ENCODE data around the gene ENOX1.

Gene ENOX1

GRCh38 chr13:43289470-43290255 is 497.1 kb downstream of the ENOX1 start:
- peak; percentile 82 for DNase-seq (ENCODE audit: low read depth)

- no peak for DNase-seq (ENCODE audit: low read depth)
These were observed 500.0 kb downstream of the ENOX1 start for GRCh38 chr13:43286751-43287150.

GRCh38 chr13:43285933-43286597 is 500.7 kb downstream of the ENOX1 start:
- no peak for DNase-seq (ENCODE audit: low read depth)

- DNase-seq (ENCODE audit: low read depth) = peak; percentile 37
These were observed 502.6 kb downstream of the ENOX1 start for GRCh38 chr13:43284162-43284561.

GRCh38 chr13:43279696-43280095 is 507.1 kb downstream of the ENOX1 start:
- DNase-seq (ENCODE audit: low read depth) = no peak

- no peak for DNase-seq (ENCODE audit: low read depth)
These were observed 508.6 kb downstream of the ENOX1 start for GRCh38 chr13:43278127-43278526.

GRCh38 chr13:43277142-43277541 is 509.6 kb downstream of the ENOX1 start:
- DNase-seq (ENCODE audit: low read depth) = no peak

GRCh38 chr13:43274881-43275280 is 511.9 kb downstream of the ENOX1 start:
- no peak for DNase-seq (ENCODE audit: low read depth)

GRCh38 chr13:43273362-43273761 is 513.4 kb downstream of the ENOX1 start:
- no peak for DNase-seq (ENCODE audit: low read depth)

- DNase-seq (ENCODE audit: low read depth) = no peak
These were observed 513.9 kb downstream of the ENOX1 start for GRCh38 chr13:43272851-43273250.

- DNase-seq (ENCODE audit: low read depth) = no peak
These were observed 515.6 kb downstream of the ENOX1 start for GRCh38 chr13:43271152-43271551.

GRCh38 chr13:43270130-43270830 is 516.5 kb downstream of the ENOX1 start:
- no peak for DNase-seq (ENCODE audit: low read depth)

GRCh38 chr13:43269037-43269481 is 517.7 kb downstream of the ENOX1 start:
- peak; percentile 98 for DNase-seq (ENCODE audit: low read depth)

GRCh38 chr13:43268632-43269031 is 518.1 kb downstream of the ENOX1 start:
- peak; percentile 80 for DNase-seq (ENCODE audit: low read depth)

- DNase-seq (ENCODE audit: low read depth) = no peak
These were observed 518.9 kb downstream of the ENOX1 start for GRCh38 chr13:43267916-43268315.

- DNase-seq (ENCODE audit: low read depth) = no peak
These were observed 519.7 kb downstream of the ENOX1 start for GRCh38 chr13:43266936-43267615.

- DNase-seq (ENCODE audit: low read depth) = no peak
These were observed 521.7 kb downstream of the ENOX1 start for GRCh38 chr13:43265028-43265427.

GRCh38 chr13:43264458-43264857 is 522.3 kb downstream of the ENOX1 start:
- no peak for DNase-seq (ENCODE audit: low read depth)

GRCh38 chr13:43263047-43263446 is 523.7 kb downstream of the ENOX1 start:
- DNase-seq (ENCODE audit: low read depth) = no peak

- DNase-seq (ENCODE audit: low read depth) = peak; percentile 63
These were observed 525.8 kb downstream of the ENOX1 start for GRCh38 chr13:43260999-43261398.

GRCh38 chr13:43258771-43259170 is 528.0 kb downstream of the ENOX1 start:
- DNase-seq (ENCODE audit: low read depth) = peak; percentile 24

- no peak for DNase-seq (ENCODE audit: low read depth)
These were observed 529.0 kb downstream of the ENOX1 start for GRCh38 chr13:43257765-43258164.
